GM21515 (cell line): ENCODE measurements around the gene ADAMTS13.

ENCODE experiments used
- ATAC-seq: cut with Tn5 transposase; IDR thresholded peaks from one replicate; pipeline ENCODE4 v1.9.1; 2021; ENCODE audit not compliant: unreplicated experiment

The ADAMTS13 gene

DNA sequence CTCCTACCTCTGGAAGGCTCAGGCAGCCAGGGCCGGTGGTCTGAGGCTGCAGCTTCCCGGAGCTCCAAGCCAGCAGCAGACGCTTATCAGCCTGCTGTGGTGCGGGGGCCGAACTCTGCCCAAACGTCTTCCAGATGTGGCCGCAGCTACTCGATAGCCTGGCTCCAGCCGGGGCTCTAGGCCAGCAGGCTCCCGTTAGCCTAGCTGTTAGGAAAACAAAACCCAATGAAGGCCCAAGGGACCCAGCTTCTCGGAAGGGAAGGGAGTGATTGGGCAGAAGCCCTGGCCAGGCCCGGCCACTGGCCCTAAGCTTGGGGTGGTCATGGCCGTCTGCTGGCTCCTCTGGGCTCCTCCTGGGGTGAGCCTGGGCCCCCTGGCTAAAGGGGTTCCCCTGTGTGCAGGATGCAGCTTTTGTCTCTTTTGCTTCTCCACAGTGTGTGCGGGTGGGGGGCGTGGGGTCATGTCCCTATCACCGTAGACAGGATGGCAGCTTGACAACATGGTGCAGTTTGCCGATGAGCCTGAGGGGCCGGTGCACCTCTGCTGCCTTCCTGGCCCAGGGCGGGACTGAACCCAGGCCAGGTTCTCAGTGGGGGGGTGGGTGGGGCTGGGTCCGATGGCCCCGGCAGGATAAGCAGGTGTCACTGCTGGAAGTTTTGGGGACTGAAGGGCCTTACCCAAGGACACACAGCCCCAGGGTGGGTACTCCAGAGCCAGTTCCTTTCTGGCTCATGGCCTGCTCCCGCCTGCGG is 83.9 kb downstream of the ADAMTS13 start:
- no peak for ATAC-seq

DNA sequence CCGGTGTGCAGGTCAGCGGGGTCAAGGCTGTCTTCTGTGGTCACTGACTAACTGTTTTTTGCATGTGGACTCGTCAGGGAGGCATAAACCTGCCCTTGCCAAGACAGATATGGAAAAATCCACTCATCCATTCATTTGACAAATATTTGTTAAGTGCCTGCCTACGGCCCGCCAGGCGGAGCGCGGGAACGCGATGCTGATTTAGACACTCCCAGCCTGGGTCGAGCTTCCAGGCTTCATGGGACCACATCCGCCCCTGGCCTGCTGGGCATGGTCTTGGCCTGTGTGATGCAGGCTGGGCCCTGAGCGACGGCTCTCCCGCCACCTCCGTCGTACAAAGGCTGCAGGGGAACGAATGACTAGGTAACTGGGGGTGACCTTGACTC is 84.5 kb downstream of the ADAMTS13 start:
- ATAC-seq, result no peak

DNA sequence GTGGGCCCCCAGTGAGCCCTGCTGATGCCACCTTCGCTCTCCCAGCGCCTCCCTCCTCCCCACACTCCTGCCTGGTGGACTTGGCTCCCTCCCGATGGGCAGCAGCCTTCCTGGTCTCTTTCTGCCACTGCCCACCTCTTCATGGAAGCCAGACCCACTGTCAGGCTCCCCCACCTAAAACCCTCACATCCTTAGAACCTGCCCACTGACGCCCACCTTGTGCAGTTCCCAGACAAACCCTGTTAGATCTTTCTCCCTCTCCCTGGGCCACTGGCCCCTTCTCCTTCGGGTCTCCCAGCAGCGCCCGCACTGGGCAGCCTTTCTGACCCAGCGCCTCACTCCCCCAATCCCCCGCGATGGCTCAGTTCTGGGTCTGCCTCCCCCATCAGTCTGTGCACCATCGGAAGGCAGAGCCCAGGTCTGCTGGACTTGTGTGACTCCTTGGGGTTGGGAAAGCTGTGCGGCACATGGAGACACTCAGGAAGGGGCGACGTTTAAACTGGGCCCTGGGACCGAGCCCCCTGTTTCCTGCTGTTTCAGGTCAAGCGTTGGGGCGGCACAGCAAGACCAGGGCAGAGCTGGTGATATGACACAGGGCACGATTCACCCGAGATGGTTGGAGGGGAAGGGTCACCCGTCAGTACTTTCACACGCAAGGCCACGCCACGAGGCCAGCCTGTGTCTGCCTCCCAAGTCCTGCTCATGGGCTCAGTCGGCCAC is 85.2 kb downstream of the ADAMTS13 start:
- no peak for ATAC-seq

DNA sequence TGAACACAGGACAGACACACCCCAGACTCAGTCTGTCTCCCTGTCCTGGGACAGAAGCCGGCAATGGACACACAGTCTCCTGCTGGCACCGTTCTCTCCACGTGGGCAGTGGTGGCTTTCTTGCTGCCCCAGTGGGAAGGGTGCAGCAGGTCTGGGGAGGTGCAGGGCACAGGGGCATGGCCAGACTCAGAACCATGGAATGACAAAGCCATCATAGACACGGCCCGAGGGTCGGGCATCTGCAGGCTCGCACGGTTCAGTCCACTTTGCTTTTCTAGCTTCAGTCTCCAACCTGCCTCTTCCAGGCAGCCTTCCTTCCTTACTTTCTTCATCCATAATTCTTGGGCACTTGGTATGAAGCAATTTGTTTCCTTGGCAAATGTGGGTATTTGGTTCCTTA is 85.9 kb downstream of the ADAMTS13 start:
- ATAC-seq, result no peak
